Spleen (tissue), 11 donors: Measurements from ENCODE around the gene RGS17. TPM values are rescaled to one million over a fixed set of nuclear protein-coding genes. Genes with fewer than 3 reads are reported as not detected.

Experiments used
- DNase-seq: peaks from one replicate; pipeline ENCODE4 v3.0.0-alpha.2; 2020
- H3K27ac ChIP-seq, 8 donors: fragments of 200-600 bp; sonication (generic) in 7 of 8; 1 replicate in 4 of 8; 2 replicates in 4 of 8; pipeline versions ENCODE4 v1.5.0 to v1.8.0; 2016 to 2021; ENCODE audit warnings: inconsistent platforms in 4 of 8, mild to moderate bottlenecking in 4 of 8, moderate library complexity in 1 of 8
- H3K27me3 ChIP-seq, 7 donors: fragments of 200-600 bp; sonication (generic) in 6 of 7; replicated peaks in 1 of 7; 1 replicate in 4 of 7; 2 replicates in 3 of 7; pipeline versions ENCODE4 v1.5.0 to v1.8.0; 2016 to 2021; ENCODE audit warnings: inconsistent platforms in 3 of 7, mild to moderate bottlenecking in 1 of 7
- H3K36me3 ChIP-seq, 6 donors: fragments of 200-600 bp; sonication (generic) in 5 of 6; 1 replicate in 4 of 6; 2 replicates in 2 of 6; pipeline versions ENCODE4 v1.5.0 to v1.8.0; 2016 to 2021; ENCODE audit warnings: inconsistent platforms in 2 of 6
- H3K4me1 ChIP-seq, 6 donors: fragments of 200-600 bp; sonication (generic) in 5 of 6; 1 replicate in 3 of 6; 2 replicates in 3 of 6; pipeline versions ENCODE4 v1.5.0 to v1.8.0; 2016 to 2021; ENCODE audit warnings: inconsistent platforms in 3 of 6
- H3K4me3 ChIP-seq, 8 donors: fragments of 200-600 bp; sonication (generic) in 7 of 8; 1 replicate in 4 of 8; 2 replicates in 4 of 8; pipeline versions ENCODE4 v1.5.0 to v1.8.0; 2016 to 2021; ENCODE audit warnings: inconsistent platforms in 4 of 8, mild to moderate bottlenecking in 4 of 8, moderate library complexity in 2 of 8
- H3K9me3 ChIP-seq, 8 donors: fragments of 200-600 bp; sonication (generic) in 7 of 8; 1 replicate in 4 of 8; 2 replicates in 4 of 8; pipeline versions ENCODE4 v1.5.0 to v1.8.0; 2016 to 2021; ENCODE audit warnings: inconsistent platforms in 4 of 8
- POLR2A ChIP-seq, 3 donors: fragments of 450-650 bp; IDR thresholded peaks; one replicate each; pipeline ENCODE4 v1.5.1; 2017; ENCODE audit warnings: antibody characterized with exemption in 3 of 3, mild to moderate bottlenecking in 1 of 3
- POLR2AphosphoS5 ChIP-seq, 3 donors: sonication (generic); formaldehyde crosslinking; IDR thresholded peaks; one replicate each; pipeline ENCODE4 v1.5.1; 2017; ENCODE audit warnings: antibody characterized with exemption in 3 of 3
- WGBS, 5 donors: extraction: QIAGEN DNeasy Blood & Tissue Kit in 3 of 5; methylation state at CpG; one replicate each; pipeline versions ENCODE4 v1.1.5 to v1.1.7; 2013 to 2018; 5-methylcytosine and 5-hydroxymethylcytosine counted together
- intact Hi-C: fragments of 100-400 bp; cut with DNase I; formaldehyde crosslinking; loops from one replicate; pipeline ENCODE4 v1.15.0; 2023; ENCODE audit warnings: low total_unique reads
- polyA plus RNA-seq, 3 donors: library from polyadenylated mRNA; stranded (reverse); fragments of 200-250 nt; gene quantifications; one replicate each; pipeline ENCODE4 v1.2.1, GENCODE V29; 2013
- total RNA-seq, 7 donors: library from RNA; depleted of rRNA in 3 of 7; stranded (reverse); fragments of >200 nt in 3 of 7; fragmentation: NEBNext Ultra II Directional in 4 of 7; extraction: Animal tissue kit (Norgen Biotek cat#: 25700) in 4 of 7; gene quantifications; one replicate each; pipeline versions ENCODE4 v1.1.0 to v1.2.1, GENCODE V29; 2016 to 2021
- TF ChIP-seq, protein P1 (sequence below), 11 experiments: fragments of 200-600 bp in 7 of 11; fragments of 450-650 bp in 4 of 11; sonication (generic) in 4 of 11; IDR thresholded peaks in 8 of 11; conservative IDR thresholded peaks in 3 of 11; 1 replicate in 7 of 11; 2 replicates in 4 of 11; pipeline versions ENCODE4 v1.4.0 to v1.8.0; 2016 to 2021; ENCODE audit warnings: antibody characterized with exemption in 11 of 11, inconsistent platforms in 4 of 11, mild to moderate bottlenecking in 1 of 11
- donor health status: healthy with polysubstance abuse.
- donor health status: DM: no; HTN: no; CAD: no; lungs with moderate emphysema.
- donor health status: DM: no; HTN: no; CAD: no.
- donor health status: Bipolar disorder and iron deficiency.
- donor health status: healthy.
- donor health status: DM: no; HTN: no; CAD: no.
- donor health status: DM: yes; HTN: yes; CAD: no.

RGS17 gene
- total and polyA plus RNA-seq, 10 donors, result 0.03 to 0.33 (median 0.07) TPM; not detected in 5

DNA sequence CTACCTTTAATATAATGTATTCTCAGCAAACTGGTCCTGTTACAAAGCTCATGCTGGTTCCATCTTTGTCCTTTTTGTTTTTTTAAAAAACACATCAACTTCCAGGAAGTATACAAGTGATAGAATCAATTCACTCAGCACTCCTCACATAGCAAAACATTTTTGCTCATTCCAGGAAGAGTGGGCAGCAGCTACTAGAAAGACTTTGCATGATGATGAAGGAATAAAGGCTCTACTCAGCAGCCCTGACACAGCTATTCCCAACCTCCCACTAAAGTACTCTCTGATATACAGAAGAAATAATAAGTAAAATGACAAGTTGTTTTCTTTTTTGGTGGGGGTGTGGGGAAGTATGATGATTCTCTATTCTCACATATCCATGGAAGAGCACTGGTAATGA lies 61.2 kb downstream of the RGS17 start:
- Histone ChIP-seq H3K9me3 (peaks cover 0 to 5% (median 0%) of the 10 kb centered on the region in 8 donors), H3K4me1 (no peaks in the 10 kb centered on the region), H3K27me3 (no peaks in the 10 kb centered on the region), H3K4me3 (no peak overlapping the region), H3K27ac (no peak overlapping the region), H3K36me3 (no peaks in the 10 kb centered on the region)
- intact Hi-C loops, result no loop called here
- TF ChIP-seq, protein P1, sequence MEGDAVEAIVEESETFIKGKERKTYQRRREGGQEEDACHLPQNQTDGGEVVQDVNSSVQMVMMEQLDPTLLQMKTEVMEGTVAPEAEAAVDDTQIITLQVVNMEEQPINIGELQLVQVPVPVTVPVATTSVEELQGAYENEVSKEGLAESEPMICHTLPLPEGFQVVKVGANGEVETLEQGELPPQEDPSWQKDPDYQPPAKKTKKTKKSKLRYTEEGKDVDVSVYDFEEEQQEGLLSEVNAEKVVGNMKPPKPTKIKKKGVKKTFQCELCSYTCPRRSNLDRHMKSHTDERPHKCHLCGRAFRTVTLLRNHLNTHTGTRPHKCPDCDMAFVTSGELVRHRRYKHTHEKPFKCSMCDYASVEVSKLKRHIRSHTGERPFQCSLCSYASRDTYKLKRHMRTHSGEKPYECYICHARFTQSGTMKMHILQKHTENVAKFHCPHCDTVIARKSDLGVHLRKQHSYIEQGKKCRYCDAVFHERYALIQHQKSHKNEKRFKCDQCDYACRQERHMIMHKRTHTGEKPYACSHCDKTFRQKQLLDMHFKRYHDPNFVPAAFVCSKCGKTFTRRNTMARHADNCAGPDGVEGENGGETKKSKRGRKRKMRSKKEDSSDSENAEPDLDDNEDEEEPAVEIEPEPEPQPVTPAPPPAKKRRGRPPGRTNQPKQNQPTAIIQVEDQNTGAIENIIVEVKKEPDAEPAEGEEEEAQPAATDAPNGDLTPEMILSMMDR (IDR thresholded peaks at IDR 0.05 in 8 of 11, conservative IDR thresholded peaks at IDR 0.05 in 3 of 11), result no peak
- TF ChIP-seq POLR2AphosphoS5 (IDR thresholded peaks at IDR 0.05) (no peak), POLR2A (IDR thresholded peaks at IDR 0.05) (no peak)
- no peak for DNase-seq

DNA sequence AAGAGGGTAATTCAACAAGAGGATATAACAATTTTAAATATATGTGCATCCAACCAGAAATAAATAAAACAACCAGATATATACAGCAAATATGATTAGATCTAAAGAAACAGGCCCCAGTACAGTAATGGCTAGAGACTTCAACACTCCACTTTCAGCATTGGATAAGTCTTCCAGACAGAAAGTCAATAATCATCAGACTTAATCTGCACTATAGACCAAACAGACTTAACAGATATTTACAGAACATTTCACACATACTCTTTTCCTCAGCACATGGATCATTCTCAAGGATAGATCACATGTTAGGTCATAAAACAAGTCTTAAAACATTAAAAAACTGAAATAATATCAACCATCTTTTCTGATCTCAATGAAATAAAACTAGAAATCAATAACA lies 65.9 kb downstream of the RGS17 start:
- TF ChIP-seq POLR2A (IDR thresholded peaks at IDR 0.05) (no peak), POLR2AphosphoS5 (IDR thresholded peaks at IDR 0.05) (no peak)
- TF ChIP-seq, protein P1 (IDR thresholded peaks at IDR 0.05 in 8 of 11, conservative IDR thresholded peaks at IDR 0.05 in 3 of 11), result no peak
- Histone ChIP-seq H3K9me3 (peaks cover 0 to 20% (median 7%) of the 10 kb centered on the region in 8 donors), H3K36me3 (no peaks in the 10 kb centered on the region), H3K4me1 (no peaks in the 10 kb centered on the region), H3K27me3 (no peaks in the 10 kb centered on the region), H3K4me3 (no peak overlapping the region), H3K27ac (no peak overlapping the region)
- intact Hi-C loops, result no loop called here
- DNase-seq, result no peak

DNA sequence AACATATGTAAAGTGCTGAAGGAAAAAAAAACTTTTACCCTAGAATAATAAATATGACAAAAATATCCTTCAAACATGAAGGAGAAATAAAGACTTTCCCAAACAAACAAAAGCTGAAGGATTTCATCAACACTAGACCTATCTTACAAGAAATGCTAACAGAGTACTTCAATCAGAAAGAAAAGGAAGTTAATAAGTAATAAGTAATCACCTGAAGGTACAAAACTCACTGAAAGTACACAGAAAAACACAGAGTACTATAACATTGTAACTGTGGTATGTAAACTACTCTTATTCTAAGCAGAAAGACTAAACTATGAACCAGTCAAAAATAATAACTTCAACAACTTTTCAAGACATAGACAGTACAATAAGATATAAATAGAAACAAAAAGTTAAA lies 67.1 kb downstream of the RGS17 start:
- Histone ChIP-seq H3K4me3 (no peak overlapping the region), H3K9me3 (peaks cover 0 to 20% (median 7%) of the 10 kb centered on the region in 8 donors), H3K4me1 (no peaks in the 10 kb centered on the region), H3K27ac (no peak overlapping the region), H3K27me3 (no peaks in the 10 kb centered on the region), H3K36me3 (no peaks in the 10 kb centered on the region)
- DNase-seq, result no peak
- TF ChIP-seq POLR2A (IDR thresholded peaks at IDR 0.05) (no peak), POLR2AphosphoS5 (IDR thresholded peaks at IDR 0.05) (no peak)
- TF ChIP-seq, protein P1 (IDR thresholded peaks at IDR 0.05 in 8 of 11, conservative IDR thresholded peaks at IDR 0.05 in 3 of 11), result no peak
- intact Hi-C loops, result no loop called here

DNA sequence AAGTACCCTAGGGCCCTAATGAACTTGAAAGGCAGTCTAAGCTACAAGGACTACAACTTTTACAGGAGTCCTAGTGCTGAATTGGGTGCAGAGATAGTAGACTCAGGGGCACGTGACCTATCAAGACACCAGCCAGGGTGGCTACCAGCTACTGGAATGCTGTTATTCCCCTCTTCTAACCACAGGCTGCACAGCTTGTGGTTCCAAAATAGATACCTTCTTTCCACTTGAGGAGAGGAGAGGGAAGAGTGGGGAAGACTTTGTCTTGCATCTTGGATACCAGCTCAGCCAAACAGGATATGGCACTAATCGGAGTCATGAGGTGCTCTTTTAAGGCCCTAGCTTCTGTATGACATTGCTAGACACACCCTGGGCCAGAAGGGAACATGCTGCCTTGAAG lies 68.6 kb downstream of the RGS17 start:
- WGBS, 5 donors, result 87 to 100% (median 88%) methylated on average over 2 of the region's 2 CpGs
- Histone ChIP-seq H3K9me3 (peaks cover 0 to 15% (median 7%) of the 10 kb centered on the region in 8 donors), H3K27me3 (no peaks in the 10 kb centered on the region), H3K4me1 (no peaks in the 10 kb centered on the region), H3K36me3 (no peaks in the 10 kb centered on the region), H3K4me3 (no peak overlapping the region), H3K27ac (no peak overlapping the region)
- no peak for DNase-seq
- TF ChIP-seq, protein P1 (IDR thresholded peaks at IDR 0.05 in 8 of 11, conservative IDR thresholded peaks at IDR 0.05 in 3 of 11), result no peak
- TF ChIP-seq POLR2A (IDR thresholded peaks at IDR 0.05) (no peak), POLR2AphosphoS5 (IDR thresholded peaks at IDR 0.05) (no peak)
- intact Hi-C loops, result no loop called here
